Suprapubic skin (tissue), 4 donors: ENCODE measurements around the gene RSPO4.

Experiments
- EP300 ChIP-seq: sonication (generic); formaldehyde crosslinking; IDR thresholded peaks from one replicate; pipeline ENCODE4 v1.6.1; 2017; ENCODE audit warnings: antibody characterized with exemption
- POLR2A ChIP-seq, 2 donors: fragments of 450-650 bp; IDR thresholded peaks; one replicate each; pipeline ENCODE4 v1.6.1; 2017; ENCODE audit warnings: antibody characterized with exemption in 2 of 2, mild to moderate bottlenecking in 2 of 2, moderate library complexity in 2 of 2
- POLR2AphosphoS5 ChIP-seq, 3 donors: sonication (generic); formaldehyde crosslinking; IDR thresholded peaks; one replicate each; pipeline ENCODE4 v1.6.1; 2017; ENCODE audit warnings: antibody characterized with exemption in 3 of 3
- TF ChIP-seq, protein P1 (sequence below), 2 donors: fragments of 200-600 bp in 1 of 2; fragments of 450-650 bp in 1 of 2; sonication (generic) in 1 of 2; IDR thresholded peaks; one replicate each; pipeline ENCODE4 v1.5.1; 2016 to 2019; ENCODE audit warnings: antibody characterized with exemption in 2 of 2, mild to moderate bottlenecking in 1 of 2, moderate library complexity in 1 of 2

DNA sequence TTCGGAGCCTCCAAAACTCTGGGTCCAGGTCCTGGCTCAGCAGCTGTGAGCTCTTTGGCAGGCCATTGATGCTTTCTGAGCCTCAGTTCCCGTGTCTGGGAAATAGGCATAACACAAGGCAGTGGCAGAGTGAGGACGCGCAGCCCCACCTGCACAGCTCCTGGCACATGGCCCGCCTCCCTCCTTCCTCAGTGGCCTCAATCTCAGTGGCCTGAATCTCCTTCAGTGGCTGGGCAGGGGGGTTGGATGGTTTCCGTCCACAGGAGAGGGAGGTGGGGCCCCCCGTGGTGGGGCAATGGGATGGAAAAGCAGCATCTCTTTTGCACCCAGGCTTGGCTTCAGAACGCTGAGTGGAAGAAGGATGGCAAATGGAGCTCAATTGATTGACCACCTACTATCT lies 5.1 kb downstream of the RSPO4 start:
- TF ChIP-seq, protein P1, sequence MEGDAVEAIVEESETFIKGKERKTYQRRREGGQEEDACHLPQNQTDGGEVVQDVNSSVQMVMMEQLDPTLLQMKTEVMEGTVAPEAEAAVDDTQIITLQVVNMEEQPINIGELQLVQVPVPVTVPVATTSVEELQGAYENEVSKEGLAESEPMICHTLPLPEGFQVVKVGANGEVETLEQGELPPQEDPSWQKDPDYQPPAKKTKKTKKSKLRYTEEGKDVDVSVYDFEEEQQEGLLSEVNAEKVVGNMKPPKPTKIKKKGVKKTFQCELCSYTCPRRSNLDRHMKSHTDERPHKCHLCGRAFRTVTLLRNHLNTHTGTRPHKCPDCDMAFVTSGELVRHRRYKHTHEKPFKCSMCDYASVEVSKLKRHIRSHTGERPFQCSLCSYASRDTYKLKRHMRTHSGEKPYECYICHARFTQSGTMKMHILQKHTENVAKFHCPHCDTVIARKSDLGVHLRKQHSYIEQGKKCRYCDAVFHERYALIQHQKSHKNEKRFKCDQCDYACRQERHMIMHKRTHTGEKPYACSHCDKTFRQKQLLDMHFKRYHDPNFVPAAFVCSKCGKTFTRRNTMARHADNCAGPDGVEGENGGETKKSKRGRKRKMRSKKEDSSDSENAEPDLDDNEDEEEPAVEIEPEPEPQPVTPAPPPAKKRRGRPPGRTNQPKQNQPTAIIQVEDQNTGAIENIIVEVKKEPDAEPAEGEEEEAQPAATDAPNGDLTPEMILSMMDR (IDR thresholded peaks at IDR 0.05), result no peak
- TF ChIP-seq EP300 (no peak), POLR2A (IDR thresholded peaks at IDR 0.05) (no peak), POLR2AphosphoS5 (IDR thresholded peaks at IDR 0.05) (no peak)
